SHP77 treated with DMSO at 0.1 percent for 48 hours (cell line): ENCODE results near the gene CIAO1.
A peak's percentile ranks its signal among the peaks of the same experiment; 100 is the strongest.
"Not testable (repeated sequence)": the region's sequence is repeated elsewhere in the genome, so short reads cannot be mapped to it uniquely, and the experiment has no call there.

Experiments
- DNase-seq: peaks from one replicate; lab custom pipeline; 2025; lab: John Stamatoyannopoulos, UW

CIAO1 gene

GRCh38 chr2:96265840-96266679 is at the start of gene CIAO1, which contains the start of gene TMEM127:
TSS of gene CIAO1 (plus strand) at chr2:96266225. CDS start at chr2:96266351, 126 bp downstream.
TSS of gene TMEM127 (minus strand) at chr2:96265997. CDS start at chr2:96265381, 616 bp downstream.
- DNase-seq, result peak; percentile 95

GRCh38 chr2:96218508-96219131 is 47.4 kb upstream of the CIAO1 start:
- DNase-seq, result no peak

GRCh38 chr2:96219959-96220358 is 46.1 kb upstream of the CIAO1 start:
- not testable (repeated sequence) for DNase-seq

GRCh38 chr2:96221106-96221505 is 44.9 kb upstream of the CIAO1 start:
- not testable (repeated sequence) for DNase-seq

DNA sequence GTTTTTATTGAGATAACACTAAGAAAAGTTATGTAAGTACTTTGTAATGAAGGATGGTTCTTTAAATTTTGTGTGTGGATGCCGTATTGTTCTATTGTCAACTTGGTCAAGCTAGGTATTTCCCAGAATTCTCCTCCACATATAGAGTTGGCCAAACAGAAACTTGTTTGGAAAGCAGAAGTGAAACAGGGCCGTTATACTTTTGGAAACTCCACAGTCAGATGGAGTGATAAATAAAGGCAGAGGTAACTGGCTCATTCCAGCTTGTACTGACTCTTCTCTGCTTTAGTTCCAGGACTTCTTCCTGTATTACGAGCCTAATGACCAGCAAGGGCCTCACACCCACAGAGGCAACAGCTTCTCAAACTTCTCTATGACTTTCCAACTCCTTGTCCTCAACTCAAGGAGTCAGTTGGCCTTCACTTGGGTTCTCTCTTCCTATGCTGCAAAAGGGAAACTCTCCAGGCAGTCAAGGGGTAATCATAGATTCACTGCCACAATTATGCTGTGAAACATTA is 41.0 kb upstream of the CIAO1 start:
- no peak for DNase-seq

DNA sequence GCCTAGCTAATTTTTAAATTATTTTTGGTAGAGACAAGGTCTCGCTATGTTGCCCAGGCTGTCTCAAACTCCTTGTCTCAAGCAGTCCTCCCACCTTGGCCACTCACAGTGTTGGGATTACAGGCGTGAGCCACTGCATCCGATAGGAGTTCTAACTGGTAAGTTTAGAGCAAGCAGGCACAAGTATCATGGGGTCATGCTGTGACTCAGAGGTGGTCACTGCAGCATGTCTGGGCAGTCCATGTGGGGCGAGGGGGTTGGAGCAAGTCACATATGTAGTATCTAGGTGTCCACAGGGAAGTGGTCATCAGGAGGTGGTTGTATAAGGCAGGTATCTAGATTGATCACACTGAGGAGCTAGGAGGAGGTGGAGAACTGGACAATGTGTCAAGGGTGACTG is 34.7 kb upstream of the CIAO1 start:
- DNase-seq, result no peak

- no peak for DNase-seq
These were observed 32.6 kb upstream of the CIAO1 start for GRCh38 chr2:96233436-96233835.

- DNase-seq, result no peak
These were observed 32.1 kb upstream of the CIAO1 start for GRCh38 chr2:96233880-96234316.

- no peak for DNase-seq
These were observed 29.1 kb upstream of the CIAO1 start for GRCh38 chr2:96236882-96237281.

DNA sequence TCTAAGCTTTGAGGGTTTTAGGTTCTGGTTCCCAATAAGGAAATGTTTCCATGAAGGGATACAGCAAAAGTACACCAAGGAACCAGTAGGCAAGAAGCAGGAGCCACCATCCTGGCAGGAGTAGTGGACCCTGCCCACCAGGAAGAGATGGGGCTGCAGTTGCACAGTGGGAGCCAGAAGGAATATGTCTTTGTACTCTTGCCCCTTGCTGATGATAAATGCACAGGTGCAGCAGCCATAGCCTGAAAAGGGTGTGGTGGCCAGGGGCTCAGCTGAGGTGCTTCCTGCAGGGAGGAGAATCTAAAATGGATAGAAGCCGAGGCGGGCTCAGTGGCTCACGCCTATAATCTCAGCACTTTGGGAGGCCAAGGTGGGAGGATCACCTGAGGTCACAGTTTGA is 27.8 kb upstream of the CIAO1 start:
- no peak for DNase-seq

DNA sequence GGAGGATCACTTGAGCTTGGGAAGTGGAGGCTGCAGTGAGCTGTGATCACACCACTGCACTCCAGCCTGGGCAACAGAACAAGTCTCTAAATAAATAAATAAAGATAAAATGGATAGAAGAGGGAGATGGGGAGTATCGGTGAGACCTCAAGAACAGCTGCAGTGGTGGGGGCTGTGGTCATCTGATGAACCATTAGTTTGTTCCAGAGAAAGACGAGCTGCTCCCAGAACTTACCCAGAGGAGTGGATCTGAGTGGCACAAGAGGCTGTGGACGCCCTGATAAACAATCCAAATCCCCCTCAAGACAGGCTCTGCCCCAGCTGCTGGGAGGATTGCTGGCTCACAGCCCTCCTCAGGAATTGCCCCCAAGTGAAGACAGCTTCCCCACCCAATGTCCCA is 26.9 kb upstream of the CIAO1 start:
- DNase-seq, result no peak

- DNase-seq, result no peak
These were observed 26.2 kb upstream of the CIAO1 start for GRCh38 chr2:96239745-96240264.

GRCh38 chr2:96240341-96241038 is 25.5 kb upstream of the CIAO1 start:
- DNase-seq, result no peak

DNA sequence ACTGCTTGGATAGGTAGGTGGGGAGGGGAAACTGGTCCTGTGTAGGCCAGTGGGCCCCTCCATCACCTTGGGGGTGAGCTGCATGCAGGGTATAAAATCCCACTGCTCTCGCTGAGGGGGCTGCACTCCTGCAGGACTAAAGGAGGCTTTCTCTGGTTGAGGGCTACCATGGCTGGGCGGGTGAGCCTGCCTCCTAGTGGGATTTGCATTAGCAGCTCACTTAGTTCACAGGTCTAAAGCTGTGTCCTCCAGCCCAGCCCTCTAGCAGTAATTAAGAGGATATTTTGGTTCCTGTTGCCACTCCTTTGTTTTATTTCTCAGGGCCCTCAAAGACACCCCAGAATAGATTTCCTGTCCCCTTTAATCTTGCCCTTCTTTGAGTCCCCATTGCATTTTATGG is 24.8 kb upstream of the CIAO1 start:
- DNase-seq, result no peak

DNA sequence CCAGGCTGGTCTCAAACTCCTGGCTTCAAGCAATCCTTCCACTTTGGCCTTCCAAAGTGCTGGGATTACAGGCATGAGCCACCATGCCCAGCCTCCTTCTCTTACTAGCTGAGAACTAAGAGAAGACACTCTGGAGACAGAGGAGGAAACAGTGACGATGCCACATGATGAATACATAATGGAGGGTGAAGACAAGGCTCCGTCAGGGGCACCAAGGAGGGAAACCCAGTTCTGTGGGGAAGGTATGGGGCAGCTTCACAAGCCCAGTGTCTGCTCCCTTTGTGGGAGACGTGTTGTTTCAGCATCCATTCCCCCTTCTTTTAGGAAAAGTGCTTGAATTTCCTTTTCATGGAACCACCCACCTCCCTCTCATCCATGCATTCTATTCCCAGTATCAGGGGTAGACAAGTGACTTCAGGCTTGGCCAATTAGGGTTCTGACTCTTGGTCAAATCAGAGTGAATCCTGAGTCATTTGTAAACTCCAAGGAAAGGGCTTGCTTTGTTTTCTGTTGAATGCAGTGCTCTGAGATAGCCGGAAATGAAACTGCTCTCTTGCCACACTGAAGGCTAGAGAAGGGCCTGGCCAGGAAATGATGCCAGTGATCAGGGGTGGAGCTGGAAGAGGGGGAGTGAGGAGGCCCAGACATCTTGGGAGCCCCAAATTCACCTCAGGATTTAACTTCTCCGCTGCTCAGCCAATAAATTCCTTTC is 24.0 kb upstream of the CIAO1 start:
- DNase-seq, result no peak

GRCh38 chr2:96243843-96244242 is 22.2 kb upstream of the CIAO1 start:
- DNase-seq, result no peak

DNA sequence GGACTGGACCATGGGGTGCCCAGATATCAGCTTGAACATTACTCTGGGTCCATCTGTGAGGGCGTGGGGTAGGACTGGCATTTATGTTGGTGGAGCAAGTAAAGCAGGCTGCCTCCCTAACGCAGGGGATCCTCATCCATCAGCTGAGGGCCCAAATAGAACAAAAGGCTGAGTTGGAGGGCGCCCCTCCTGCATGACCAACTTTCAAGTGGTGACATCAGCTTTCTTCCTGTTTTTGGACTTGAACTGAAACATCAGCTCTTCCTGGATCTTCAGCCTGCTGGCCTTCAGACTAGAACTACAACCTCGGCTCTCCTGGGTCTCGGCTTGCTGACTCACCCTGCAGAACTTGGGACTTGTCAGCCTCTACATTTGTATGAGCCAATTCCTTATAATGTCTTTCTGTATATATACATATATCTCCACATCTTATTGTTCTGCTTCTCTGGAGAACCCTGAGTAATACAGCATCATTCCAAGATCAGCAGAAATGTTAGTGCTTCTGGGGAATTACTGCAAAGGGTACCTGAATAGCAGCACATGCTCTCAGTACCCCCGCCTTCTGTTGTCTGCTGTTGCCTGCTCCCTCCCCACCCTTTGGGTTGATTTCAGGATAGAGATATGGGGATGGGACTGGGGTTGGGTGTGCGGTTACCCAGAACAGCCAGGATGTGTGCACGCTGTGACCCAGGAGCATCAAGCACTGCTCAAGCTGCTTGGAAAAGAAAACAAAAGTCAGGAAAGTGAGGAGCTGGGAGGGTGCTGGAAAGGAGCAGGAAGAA is 20.2 kb upstream of the CIAO1 start:
- DNase-seq, result no peak

- no peak for DNase-seq
These were observed 19.0 kb upstream of the CIAO1 start for GRCh38 chr2:96247009-96247408.

DNA sequence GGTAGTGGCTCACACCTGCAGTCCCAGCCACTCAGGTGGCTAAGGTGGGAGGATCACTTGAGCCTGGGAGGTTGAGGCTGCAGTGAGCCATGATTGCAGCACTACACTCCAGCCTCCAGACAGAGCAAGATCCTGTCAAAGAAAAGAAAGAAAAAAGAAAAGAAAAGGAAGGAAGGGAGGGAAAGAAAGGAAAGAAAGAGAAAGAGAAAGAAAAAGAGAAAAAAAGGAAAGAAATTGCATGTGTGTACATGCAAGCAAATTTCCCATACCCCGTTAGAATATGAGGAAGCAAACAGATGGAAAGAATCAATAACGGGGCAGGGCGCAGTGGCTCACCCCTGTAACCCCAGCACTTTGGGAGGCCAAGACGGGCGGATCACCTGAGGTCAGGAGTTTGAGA is 18.1 kb upstream of the CIAO1 start:
- DNase-seq, result no peak

DNA sequence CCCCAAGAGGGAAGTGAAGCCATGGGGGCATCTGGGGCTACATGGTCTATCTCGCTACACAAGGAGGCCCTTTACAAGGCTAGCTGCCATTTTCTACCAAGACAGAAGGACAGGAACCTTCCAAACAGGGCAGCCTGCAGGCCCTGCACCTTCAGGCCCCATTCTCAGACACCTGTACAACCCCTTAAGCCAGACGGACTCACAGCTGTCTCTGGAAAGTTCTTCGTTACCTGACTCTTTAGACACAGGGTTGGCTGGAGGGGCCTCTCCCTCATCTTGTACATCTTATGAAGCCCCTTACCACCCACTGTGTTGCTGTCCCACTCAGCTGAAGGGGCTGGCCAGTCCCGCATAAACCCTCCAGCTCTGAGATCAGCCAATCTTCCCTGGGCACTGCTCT is 17.4 kb upstream of the CIAO1 start:
- DNase-seq, result no peak

DNA sequence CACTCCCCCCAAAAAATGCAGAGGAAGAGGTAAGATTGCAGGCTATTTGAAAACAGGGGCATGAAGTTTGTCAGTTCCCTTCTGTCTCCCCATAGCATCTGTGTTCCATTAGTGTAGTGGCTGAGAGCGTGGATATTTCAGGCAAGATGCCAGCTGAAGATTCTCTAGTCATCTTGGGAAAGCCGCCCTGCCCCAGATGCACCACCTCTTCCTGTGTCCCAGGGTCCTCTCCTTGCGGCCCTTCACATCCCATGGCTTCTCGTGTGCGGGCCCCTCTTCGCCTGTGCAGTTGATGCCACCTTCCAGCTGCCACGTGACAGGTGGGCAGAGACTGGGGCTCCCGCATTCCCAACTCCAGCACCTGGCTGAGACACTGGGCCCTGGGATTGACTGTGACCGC is 16.4 kb upstream of the CIAO1 start:
- DNase-seq, result no peak
